ENCODE results near the gene FXYD2.

DNA sequence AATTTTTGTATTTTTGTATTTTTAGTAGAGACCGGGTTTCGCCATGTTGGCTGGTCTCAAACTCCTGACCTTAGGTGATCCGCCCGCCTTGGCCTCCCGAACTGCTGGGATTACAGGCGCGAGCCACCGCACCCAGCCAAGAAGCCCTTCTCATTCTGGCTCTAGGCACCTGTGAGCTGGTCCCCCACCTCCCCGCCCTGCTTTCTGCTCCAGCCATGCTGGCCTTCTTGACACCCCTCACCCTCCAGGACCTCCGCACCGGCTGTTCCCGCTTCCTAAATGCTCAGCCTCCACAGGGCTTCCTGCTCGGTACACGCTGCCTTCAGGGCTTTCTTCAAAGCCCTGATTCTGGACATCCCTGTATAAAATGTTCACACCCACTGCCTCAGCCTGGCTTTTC, 5.5 kb upstream of the FXYD2 start:
- TF ChIP-seq, protein P1, sequence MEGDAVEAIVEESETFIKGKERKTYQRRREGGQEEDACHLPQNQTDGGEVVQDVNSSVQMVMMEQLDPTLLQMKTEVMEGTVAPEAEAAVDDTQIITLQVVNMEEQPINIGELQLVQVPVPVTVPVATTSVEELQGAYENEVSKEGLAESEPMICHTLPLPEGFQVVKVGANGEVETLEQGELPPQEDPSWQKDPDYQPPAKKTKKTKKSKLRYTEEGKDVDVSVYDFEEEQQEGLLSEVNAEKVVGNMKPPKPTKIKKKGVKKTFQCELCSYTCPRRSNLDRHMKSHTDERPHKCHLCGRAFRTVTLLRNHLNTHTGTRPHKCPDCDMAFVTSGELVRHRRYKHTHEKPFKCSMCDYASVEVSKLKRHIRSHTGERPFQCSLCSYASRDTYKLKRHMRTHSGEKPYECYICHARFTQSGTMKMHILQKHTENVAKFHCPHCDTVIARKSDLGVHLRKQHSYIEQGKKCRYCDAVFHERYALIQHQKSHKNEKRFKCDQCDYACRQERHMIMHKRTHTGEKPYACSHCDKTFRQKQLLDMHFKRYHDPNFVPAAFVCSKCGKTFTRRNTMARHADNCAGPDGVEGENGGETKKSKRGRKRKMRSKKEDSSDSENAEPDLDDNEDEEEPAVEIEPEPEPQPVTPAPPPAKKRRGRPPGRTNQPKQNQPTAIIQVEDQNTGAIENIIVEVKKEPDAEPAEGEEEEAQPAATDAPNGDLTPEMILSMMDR (conservative IDR thresholded peaks at IDR 0.05 in 1 of 2, IDR thresholded peaks at IDR 0.05 in 1 of 2; ENCODE audit: low read depth in 1 of 2, low read length in 2 of 2), result no peak
- no peak for TF ChIP-seq EZH2 (IDR thresholded peaks at IDR 0.05; ENCODE audit: low read length, missing control alignments)
